CD4-positive, alpha-beta T cell treated with Interleukin-4 for 4 hours (primary cell): ENCODE data around the gene ZMIZ1.
A peak's percentile ranks its signal among the peaks of the same experiment; 100 is the strongest.

Source experiments
- DNase-seq: peaks from one replicate; pipeline ENCODE4 v3.0.0-alpha.2; 2020

Gene ZMIZ1

GRCh38 chr10:79314761-79315601, 246.2 kb downstream of the ZMIZ1 start:
- no peak for DNase-seq

GRCh38 chr10:79315602-79315920, 246.8 kb downstream of the ZMIZ1 start:
- no peak for DNase-seq

DNA sequence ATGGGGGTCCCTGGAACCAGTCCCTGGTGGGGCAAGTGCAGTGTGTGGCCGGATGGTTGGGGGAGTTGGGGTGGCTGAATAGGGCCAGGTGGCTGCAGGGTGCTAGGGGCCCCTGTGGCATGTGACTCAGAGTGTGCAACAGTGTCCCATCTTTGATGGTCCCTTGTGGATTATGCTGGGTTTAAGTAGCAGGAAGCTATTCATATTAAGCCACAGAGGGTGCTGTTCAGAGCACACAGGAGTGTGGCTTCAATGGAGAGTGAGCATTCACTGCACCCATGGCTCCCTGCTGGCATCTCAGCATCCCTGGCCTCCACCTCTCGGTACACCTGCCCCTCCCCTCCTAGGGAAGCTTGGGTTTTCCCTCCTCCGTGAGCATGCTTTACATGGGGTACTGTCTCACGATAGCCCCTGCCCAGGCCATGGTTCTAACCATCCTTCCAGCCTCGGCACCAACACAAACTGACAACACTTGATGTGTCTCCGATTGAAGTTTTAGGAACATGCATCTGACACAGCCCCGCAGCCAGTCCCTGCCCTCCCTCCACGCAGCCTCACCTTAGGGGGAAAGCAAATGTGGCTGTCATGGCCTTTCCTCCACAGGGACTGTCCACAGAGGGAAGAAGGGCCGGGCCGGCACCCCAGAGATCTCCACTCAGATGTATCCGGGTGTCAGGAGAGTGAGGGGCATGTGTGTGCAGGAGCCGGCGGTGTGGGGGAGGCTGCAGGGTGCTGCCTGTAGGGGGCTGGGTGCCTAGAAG, 248.1 kb downstream of the ZMIZ1 start:
- peak; percentile 27 for DNase-seq

DNA sequence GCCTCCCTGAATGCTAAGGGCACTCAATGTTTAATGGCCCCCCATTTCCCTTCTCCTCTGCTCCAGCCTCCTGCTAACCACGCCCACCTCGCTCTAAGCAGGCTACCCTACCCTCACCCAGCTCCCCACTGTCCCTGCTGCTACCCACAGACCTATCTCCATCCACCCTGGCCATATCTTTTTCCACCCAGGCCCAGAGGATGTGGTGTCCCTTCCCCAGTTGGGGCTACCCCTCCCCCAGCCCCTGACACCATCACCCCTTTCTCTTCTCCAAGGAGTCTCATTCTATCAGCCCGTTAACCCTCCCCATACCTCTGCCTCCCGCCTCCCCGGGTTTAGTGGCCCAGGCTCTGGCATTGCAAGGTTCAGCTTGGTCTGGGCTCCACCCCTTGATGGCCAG, 249.6 kb downstream of the ZMIZ1 start:
- no peak for DNase-seq

DNA sequence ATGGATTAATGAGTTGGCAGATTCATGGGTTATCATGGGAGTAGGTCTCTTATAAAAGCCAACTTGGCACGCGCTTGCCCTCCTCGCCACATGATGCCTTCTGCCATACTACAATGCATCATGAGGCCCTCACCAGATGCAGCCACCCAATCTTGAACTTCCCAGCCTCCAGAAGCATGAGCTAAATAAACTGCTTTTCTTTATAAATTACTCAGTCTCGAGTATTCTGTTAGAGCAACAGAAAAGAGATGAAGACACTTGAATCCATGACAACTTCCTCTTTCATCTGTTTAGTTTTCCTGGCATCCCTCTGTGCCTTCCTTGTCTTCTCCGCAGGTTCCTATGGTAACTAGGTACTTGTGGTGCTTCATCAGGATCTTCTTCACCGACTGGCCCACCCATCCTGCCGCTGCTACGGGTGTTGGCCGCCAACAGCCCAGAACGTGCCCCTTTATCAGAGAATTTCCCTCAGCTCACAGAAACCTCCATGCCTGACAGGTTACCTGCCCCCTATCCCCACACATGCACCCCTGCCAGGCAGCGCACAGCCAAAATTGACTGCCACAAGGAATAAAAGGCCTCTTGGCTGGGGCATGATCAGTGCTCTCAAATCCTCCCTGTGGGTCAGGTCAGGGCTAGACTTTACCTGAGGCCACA, 250.5 kb downstream of the ZMIZ1 start:
- DNase-seq = no peak

DNA sequence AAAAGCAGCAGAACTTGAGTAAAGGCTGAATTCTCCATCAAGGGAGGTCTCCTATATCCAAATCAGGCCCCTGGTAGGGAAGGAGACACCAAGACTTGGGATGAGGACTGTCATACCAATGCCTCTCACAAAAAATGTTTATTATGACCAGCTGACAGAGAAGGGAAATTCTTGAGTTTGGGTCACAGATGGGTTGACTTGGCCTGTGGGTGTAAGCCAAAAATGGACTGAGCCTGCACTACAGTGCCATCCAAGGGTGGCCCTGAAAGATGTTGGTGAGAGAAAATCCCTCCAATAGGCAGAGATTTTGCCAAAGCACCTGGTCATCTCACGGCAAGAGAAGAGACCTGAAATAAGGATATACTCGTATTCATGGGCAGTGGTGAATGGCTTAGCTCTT, 251.6 kb downstream of the ZMIZ1 start:
- DNase-seq = no peak

GRCh38 chr10:79320820-79321493, 252.2 kb downstream of the ZMIZ1 start:
- DNase-seq = peak; percentile 42

GRCh38 chr10:79321494-79321882, 252.7 kb downstream of the ZMIZ1 start:
- no peak for DNase-seq

DNA sequence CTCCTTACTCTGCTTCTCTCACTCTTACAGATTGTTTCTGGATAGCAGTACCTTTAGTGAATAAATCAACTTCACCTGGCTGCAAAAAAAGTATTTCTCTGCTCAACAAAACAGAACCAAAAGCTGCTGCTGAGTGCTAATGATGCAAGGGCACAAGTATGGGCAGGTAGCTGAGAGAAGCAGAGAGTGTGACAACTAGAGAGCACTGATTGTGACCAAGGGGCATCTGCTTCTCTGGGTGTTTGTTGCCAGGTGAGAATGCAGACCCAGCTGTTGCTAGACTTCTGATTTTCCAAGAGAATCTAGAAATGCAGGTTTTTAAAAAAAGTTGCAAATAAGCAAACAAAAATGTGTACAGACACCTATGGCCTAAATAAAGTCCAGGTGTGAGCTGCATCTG, 253.2 kb downstream of the ZMIZ1 start:
- no peak for DNase-seq

- peak; percentile 87 for DNase-seq
Observed at GRCh38 chr10:79322616-79323543, 254.1 kb downstream of the ZMIZ1 start.

DNA sequence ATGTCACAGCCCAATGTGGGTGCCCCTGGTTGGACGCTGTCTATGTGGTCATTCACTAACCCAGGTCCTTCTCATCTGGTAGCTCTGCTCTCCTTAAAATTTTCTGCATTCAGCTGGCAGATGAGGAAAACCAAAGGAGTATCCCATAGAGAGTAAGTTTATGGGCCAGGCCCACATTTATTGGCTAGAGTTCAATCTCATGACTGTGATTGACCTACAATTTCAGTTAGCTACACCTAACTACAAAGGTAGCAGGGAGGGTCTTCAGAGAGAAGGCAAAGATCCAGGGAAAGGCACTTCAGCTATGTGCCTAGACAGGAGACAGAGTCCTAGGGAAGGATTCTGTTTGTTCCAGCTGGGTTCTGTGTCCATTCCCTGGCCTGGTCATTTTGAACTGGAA, 254.8 kb downstream of the ZMIZ1 start:
- DNase-seq = no peak

- no peak for DNase-seq
Observed at GRCh38 chr10:79324032-79324695, 255.4 kb downstream of the ZMIZ1 start.

GRCh38 chr10:79326361-79327089, 257.8 kb downstream of the ZMIZ1 start:
- DNase-seq = no peak

DNA sequence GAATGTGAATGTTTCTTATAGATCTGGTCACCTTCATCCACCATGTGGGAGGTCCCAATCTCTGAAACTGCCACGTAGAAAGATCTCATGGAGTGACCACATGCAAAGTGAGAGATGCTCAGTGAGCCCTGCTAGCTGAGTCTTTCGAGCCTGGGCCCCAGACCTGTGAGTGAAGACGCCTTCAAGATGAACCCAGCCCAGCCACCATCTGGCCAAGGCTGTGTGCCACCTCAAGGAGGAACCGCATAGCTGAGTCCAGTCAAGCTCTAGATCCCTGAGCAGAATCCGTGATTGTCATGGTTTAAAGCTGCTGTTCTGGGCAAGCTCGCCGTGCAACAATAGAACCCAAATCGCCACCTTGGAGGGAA, 258.3 kb downstream of the ZMIZ1 start:
- no peak for DNase-seq

GRCh38 chr10:79328147-79328701, 259.5 kb downstream of the ZMIZ1 start:
- DNase-seq = no peak

- DNase-seq = no peak
Observed at GRCh38 chr10:79328737-79329504, 260.2 kb downstream of the ZMIZ1 start.

GRCh38 chr10:79329529-79329928, 260.8 kb downstream of the ZMIZ1 start:
- no peak for DNase-seq

- DNase-seq = no peak
Observed at GRCh38 chr10:79331226-79331625, 262.5 kb downstream of the ZMIZ1 start.

GRCh38 chr10:79331709-79332108, 262.9 kb downstream of the ZMIZ1 start:
- peak; percentile 84 for DNase-seq
